ENCODE results near the gene TRNP1.

- TF ChIP-seq RAD21 (IDR thresholded peaks at IDR 0.05; ENCODE audit: low read depth) (no peak), TAF1 (IDR thresholded peaks at IDR 0.05; ENCODE audit: low read depth) (no peak), CEBPB (IDR thresholded peaks at IDR 0.05) (no peak), ZBTB7A (IDR thresholded peaks at IDR 0.05; ENCODE audit: low read depth) (no peak), CREB1 (IDR thresholded peaks at IDR 0.05; ENCODE audit: low read depth) (no peak), REST (IDR thresholded peaks at IDR 0.05; ENCODE audit: low read depth) (no peak), MAX (IDR thresholded peaks at IDR 0.05) (no peak), FOXM1 (IDR thresholded peaks at IDR 0.05; ENCODE audit: borderline replicate concordance, low read depth) (no peak), TCF12 (IDR thresholded peaks at IDR 0.05; ENCODE audit: low read depth) (no peak), EP300 (IDR thresholded peaks at IDR 0.05; ENCODE audit: borderline replicate concordance) (no peak)
These were observed 2.0 kb upstream of the TRNP1 start for GRCh38 chr1:26991310-26992116.

Measured in Ishikawa (cell line).